ENCODE results near the gene NOS2.

- TF ChIP-seq CTCF (IDR thresholded peaks at IDR 0.05) (no peak), POLR2AphosphoS5 (IDR thresholded peaks at IDR 0.05) (no peak)
Measured at GRCh38 chr17:27788919-27789318, 11.4 kb downstream of the NOS2 start.
